ENCODE measurements around the gene METTL26.
"Not testable (repeated sequence)": the region's sequence is repeated elsewhere in the genome, so short reads cannot be mapped to it uniquely, and the experiment has no call there.

The METTL26 gene

GRCh38 chr16:625117-625976 is 10.8 kb downstream of the METTL26 start:
- no peak for DNase-seq (ENCODE audit: low read depth)

- DNase-seq (ENCODE audit: low read depth): no peak
These were observed 11.5 kb downstream of the METTL26 start for GRCh38 chr16:624526-625070.

- DNase-seq (ENCODE audit: low read depth): no peak
These were observed 13.2 kb downstream of the METTL26 start for GRCh38 chr16:622920-623280.

GRCh38 chr16:621526-622105 is 14.5 kb downstream of the METTL26 start:
- no peak for DNase-seq (ENCODE audit: low read depth)

- DNase-seq (ENCODE audit: low read depth): no peak
These were observed 15.2 kb downstream of the METTL26 start for GRCh38 chr16:620700-621525.

GRCh38 chr16:619476-620100 is 16.5 kb downstream of the METTL26 start:
- DNase-seq (ENCODE audit: low read depth): no peak

GRCh38 chr16:617855-618254 is 18.2 kb downstream of the METTL26 start:
- DNase-seq (ENCODE audit: low read depth): no peak

GRCh38 chr16:616733-617586 is 19.1 kb downstream of the METTL26 start:
- no peak for DNase-seq (ENCODE audit: low read depth)

GRCh38 chr16:615122-615521 is 21.0 kb downstream of the METTL26 start:
- DNase-seq (ENCODE audit: low read depth): no peak

GRCh38 chr16:610513-611381 is 25.4 kb downstream of the METTL26 start:
- DNase-seq (ENCODE audit: low read depth): peak; percentile 32

- no peak for DNase-seq (ENCODE audit: low read depth)
These were observed 26.1 kb downstream of the METTL26 start for GRCh38 chr16:609984-610383.

GRCh38 chr16:609316-609715 is 26.8 kb downstream of the METTL26 start:
- no peak for DNase-seq (ENCODE audit: low read depth)

- DNase-seq (ENCODE audit: low read depth): no peak
These were observed 28.1 kb downstream of the METTL26 start for GRCh38 chr16:608019-608418.

GRCh38 chr16:606656-607307 is 29.3 kb downstream of the METTL26 start:
- DNase-seq (ENCODE audit: low read depth): no peak

- DNase-seq (ENCODE audit: low read depth): no peak
These were observed 32.2 kb downstream of the METTL26 start for GRCh38 chr16:603933-604332.

- DNase-seq (ENCODE audit: low read depth): no peak
These were observed 35.3 kb downstream of the METTL26 start for GRCh38 chr16:600781-601180.

- DNase-seq (ENCODE audit: low read depth): no peak
These were observed 37.0 kb downstream of the METTL26 start for GRCh38 chr16:598823-599739.

GRCh38 chr16:597655-598054 is 38.5 kb downstream of the METTL26 start:
- DNase-seq (ENCODE audit: low read depth): not testable (repeated sequence)

GRCh38 chr16:596736-597060 is 39.4 kb downstream of the METTL26 start:
- DNase-seq (ENCODE audit: low read depth): no peak

Measured in stimulated activated CD4-positive, alpha-beta T cell treated with anti-CD3 and anti-CD28 coated beads, Interleukin-2, amount 100 ng/mL, for 4 hours (primary cell).